GM18505 (cell line): ENCODE data around the gene DTNB.
"Not testable (repeated sequence)": the region's sequence is repeated elsewhere in the genome, so short reads cannot be mapped to it uniquely, and the experiment has no call there.

ENCODE experiments used
- ATAC-seq: cut with Tn5 transposase; IDR thresholded peaks from one replicate; pipeline ENCODE4 v1.9.1; 2021; ENCODE audit not compliant: unreplicated experiment
- POLR2A ChIP-seq: IDR thresholded peaks from 4 replicates; pipeline ENCODE4 v1.6.1; 2011; ENCODE audit warnings: borderline replicate concordance; ENCODE audit not compliant: insufficient read depth, insufficient read length; ENCODE audit errors: extremely low read depth

DTNB gene

DNA sequence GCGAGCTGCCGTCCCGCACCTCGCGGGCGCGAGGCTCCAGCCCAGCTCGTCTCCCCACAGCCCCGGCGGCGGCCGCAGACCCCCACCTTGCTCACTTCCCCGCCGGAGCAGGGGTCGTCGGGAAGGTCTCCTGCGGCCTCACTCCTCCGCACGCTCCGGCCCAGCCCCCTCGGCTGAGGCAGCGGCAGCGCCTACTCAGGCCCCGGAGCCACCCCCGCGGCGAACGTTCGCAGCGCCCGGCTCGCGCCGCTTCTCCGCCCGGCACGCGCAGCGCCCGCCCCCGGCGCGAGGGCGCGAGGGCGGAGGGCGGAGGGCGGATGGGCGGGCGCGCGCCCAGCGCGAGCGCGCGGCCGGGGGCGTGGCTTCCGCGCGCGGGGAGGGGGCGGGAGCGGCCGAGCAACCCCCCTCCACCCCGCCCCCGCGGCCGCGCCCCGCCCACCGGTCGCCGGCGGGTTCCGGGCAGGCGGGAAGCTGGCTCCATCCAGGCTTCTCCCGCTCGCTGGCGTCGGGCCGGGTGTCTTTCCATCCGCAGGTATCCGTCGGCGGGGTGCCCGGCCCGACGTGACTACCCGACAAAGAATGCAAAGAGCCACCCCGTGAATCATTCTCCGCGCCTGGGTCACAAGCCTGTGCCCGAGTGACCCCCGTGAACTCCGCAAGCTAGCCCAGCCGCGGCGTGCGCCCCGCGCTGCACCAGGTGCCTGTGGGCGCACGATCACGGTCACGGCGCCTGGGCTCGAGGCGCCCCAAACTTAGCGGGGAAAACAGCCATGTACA, at the start of gene DTNB:
DTNB (minus strand) TSS at position 278 of the 777 bp plus-strand sequence. CDS start 20,917 bp downstream, outside the sequence.
- peak; percentile 51 for TF ChIP-seq POLR2A
- peak; percentile 77 for ATAC-seq

DNA sequence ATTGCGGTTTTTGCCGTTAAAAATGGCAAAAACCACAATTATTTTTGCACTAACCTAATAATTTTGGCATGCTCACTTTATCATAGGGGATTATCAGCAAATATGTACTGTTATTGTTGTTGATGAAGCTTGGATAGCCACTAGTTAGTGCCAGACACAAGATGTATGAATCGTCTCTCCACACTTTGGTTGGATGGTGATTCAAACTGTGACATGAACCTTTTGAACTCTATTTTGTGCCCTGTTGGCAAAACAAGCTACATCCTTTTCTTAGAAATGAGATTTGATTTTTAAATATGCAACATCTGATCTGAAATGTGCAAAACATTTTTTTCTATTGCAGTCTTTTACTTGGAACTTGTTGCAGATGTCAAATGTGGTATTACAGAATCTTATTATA, 48.8 kb upstream of the DTNB start:
- TF ChIP-seq POLR2A, result no peak
- no peak for ATAC-seq

DNA sequence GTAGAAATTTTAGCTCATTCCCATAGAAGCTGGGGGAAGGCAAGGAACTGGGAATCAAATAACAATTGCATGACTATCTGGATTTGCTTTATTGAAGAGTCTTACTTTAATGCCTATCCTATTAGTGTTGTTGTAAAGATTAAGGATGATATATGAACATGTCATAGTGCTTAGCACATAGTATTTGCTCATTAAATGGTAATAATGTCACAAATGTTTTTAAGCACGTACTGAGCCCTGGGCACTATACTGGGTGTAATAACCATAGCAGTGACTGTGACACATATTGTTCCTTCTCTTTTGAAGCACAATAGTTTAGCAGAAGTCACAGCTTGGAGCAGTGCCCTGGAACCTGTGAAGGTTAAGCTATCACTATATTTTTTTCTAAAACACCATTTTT, 47.2 kb upstream of the DTNB start:
- no peak for TF ChIP-seq POLR2A
- no peak for ATAC-seq

DNA sequence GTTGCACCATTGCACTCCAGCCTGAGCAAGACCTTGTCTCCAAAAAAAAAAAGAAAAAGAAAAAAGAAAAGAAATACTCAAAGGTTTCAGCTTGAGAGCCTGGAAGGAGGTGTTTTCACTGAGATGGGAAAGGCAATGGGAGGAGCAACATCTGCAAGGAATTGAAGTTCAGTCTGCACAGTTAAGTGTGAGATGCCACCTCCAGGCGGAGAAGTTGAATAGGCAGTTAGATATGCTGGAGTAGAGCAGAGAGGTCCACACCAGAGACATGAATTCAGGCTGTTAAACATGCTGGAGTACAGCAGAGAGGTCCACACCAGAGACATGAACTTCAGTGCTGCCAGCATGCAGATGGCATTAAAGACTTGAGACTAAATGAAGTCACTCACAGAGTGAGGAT, 41.4 kb upstream of the DTNB start:
- no peak for ATAC-seq
- no peak for TF ChIP-seq POLR2A

DNA sequence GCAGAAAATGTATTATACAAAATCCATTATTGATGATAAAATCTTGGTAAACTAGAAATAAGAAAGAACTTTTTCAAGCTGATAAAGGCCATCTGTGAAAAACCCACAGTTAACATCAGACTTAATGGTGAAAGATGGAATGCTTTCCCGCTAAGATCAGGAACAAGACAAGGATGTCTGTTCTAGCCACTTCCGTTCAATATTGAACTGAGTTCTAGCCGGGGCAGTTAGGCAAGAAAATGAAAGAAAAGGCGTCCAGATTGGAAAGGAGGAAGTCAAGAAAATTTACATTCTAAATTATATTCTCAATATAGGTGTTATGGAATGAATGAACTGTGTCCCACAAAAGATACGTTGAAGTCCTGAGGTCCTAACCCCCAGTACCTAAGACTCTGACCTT, 39.1 kb upstream of the DTNB start:
- ATAC-seq, result no peak
- TF ChIP-seq POLR2A, result no peak

DNA sequence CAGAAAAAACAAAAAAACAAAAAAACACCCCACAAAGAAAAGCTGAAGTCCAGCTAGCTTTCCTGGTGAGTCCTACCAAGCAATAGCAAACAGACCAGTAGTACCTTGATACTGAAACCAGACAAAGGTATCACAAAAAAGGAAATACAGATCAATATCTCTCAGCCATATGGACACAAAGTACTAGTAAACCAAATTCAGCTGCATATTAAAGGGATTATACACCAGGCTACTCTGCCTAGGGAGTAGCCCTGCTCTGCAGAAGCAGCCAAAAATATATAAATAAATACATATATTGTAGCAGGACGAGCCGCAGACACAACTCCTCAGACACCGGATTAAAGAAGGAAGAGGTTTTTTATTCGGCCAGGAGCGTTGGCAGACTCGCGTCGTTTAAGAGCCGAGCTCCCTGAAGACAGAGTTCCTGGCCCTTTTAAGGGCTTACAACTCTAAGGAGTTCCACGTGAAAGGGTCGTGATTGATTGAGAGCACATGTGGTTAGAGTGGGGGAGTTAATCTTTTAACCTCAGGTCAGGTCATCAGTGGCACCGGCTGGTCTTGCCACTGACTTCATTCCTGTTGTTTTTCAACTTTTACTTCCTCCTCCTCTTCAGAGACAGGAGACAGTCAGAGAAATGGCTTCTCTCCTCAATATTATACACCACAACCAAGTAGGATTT, 38.4 kb upstream of the DTNB start:
- TF ChIP-seq POLR2A, result no peak
- no peak for ATAC-seq

DNA sequence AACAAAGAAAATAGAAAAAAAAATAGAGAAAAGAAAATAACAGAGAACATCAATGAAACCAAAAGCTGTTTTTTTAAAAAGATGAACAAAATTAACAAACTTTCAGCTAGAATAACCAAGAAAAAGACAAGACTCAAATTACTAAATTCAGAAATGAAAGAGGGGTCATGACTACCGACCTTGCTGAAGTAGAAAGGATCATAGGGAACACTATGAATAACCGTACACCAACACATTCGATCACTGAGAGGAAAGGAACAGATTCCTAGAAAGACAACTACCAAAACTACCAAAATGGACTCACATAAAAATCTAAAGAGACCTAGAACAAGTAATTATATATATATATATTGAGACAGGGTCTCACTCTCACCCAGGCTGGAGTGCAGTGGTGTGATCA, 37.4 kb upstream of the DTNB start:
- no peak for ATAC-seq

DNA sequence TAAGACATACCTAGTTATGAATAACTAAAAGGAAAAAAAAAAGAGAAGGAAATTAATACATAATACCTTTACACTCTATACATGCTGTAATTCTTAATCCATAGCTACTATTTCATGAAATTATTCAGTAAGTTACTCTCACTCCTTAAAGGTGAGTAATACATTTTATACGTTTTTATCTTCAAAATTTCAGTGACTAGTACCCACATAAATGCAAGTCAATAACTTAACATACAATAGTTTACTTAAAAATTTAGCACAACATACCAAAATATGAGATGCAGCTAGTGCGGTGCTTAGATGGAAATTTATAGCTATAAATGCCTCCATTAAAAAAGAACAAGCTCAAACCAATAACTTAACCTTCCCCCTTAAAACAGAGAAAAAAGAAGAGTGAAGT, 36.0 kb upstream of the DTNB start:
- no peak for TF ChIP-seq POLR2A
- no peak for ATAC-seq

More for the DNA sequence above, 37.4 kb upstream of the DTNB start:
- TF ChIP-seq POLR2A, result no peak

DNA sequence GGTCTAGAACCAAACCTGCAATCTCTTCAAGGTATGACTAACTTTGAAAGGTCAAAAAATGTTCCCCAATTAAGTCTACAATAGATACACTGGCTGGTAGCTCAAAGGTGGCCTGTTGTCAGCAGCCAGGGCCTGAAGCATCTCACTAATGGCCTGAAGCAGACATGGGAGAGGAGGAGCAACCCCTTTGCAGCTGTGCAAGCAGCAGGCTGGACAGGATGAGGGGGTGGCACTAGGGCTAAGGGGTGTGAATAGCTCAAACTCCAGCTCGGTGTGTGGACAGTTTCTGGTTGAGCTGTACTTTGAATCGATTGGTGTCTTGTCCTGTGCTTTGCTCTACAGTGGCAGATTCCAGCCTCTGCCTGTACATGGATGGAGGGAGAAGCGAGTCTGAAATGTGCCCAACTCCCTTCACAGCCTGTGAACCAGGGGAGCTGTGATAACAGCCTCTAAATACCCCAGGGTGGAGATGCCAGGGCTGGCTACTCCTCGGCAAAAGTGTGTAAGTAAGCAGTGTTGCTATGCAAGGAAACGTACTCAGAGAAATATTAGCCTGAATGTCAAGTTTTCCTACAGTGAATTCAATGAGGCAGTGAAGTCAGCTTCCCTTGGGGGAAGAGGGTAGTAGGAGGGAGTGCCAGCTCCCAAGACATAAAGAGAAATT, 34.7 kb upstream of the DTNB start:
- ATAC-seq, result no peak
- TF ChIP-seq POLR2A, result no peak

DNA sequence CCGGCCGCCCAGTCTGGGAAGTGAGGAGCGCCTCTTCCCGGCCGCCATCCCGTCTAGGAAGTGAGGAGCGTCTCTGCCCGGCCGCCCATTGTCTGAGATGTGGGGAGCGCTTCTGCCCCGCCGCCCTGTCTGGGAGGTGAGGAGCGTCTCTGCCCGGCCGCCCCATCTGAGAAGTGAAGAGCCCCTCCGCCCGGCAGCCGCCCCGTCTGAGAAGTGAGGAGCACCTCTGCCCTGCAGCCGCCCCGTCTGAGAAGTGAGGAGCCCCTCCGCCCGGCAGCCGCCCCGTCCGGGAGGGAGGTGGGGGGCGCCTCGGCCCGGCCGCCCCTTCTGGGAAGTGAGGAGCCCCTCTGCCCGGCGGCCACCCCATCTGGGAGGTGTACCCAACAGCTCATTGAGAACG, 32.2 kb upstream of the DTNB start:
- not testable (repeated sequence) for ATAC-seq

DNA sequence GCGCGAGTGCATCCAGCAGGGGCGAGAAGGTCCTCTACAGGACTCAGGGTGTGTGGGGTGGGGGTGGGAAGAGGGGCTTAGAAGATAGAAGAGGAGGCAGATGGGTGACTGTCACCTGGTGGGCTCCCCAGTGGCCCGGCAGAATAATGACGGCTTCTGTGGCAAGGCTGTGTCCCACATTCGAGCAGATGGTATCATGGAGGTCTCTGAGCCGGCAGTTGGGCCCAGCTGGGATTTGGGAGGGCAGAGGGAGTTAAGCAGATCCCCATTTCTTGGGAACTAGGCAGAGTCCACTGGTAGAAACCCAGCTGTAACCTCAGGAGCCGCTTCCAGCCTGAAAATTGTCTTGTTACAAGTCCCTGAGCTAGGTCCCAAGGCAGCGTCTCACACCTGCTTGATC, 28.4 kb upstream of the DTNB start:
- no peak for ATAC-seq
- TF ChIP-seq POLR2A, result no peak

DNA sequence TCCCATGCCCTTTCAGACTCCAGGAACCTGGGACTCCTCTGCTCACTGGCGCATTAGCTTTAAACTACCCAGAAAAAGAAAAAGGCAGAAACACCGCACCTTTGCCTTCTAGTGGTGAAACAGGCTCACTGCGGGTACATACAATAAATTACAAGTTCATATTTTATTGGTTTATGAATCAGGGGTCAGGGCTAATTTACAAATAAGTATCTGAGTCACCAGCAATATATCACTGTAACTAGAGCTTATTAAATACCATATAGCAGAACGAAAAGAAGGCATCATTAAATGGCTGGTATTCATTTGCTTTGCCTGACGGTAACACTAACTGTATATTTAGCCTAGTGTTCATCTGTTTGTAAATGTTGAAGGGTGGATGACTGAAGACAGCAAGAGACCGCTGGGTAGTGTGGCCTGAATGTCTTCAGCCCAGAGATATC, 26.9 kb upstream of the DTNB start:
- ATAC-seq, result no peak
- TF ChIP-seq POLR2A, result no peak

DNA sequence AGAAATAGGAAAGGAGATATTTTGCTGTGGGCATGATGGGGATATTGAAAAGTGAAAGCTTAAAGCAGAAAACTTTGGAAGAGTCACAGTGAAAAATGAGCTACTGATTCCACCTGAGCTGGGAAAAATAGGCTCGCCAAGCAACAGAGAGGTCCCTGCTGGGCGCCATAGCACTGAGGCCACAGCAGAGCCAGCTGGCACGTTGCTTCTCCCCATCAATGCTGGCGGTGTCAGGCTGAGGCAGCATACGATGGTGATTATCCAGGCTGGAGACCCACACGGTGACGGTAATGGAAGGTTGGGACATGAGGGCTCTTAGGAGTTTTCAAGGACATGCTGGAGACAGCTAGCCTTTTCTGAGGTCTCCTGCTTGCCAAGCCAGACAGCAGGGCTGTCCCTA, 25.8 kb upstream of the DTNB start:
- ATAC-seq, result no peak
- no peak for TF ChIP-seq POLR2A

DNA sequence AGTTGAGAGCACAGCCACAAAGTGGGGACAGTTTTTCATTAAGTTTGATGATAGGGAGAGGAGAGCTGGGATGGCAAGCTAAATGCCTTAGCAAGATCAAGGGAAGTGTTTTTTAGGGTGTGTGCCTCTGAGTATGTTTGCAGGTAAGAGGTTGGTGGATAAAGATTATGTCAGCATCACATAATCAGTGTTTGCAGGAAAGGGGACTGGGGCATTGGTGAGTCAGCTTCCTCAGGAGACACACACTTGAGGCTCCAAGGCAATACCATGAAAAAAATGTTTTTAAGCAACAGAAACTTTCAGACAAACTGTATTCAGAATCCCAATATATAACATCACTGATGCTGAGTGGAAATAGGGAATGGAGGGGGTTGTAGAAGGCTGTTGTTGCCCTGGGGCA, 25.4 kb upstream of the DTNB start:
- TF ChIP-seq POLR2A, result no peak
- no peak for ATAC-seq
